Measurements from ENCODE around the gene TEDC2. TPM values are rescaled to one million over a fixed set of nuclear protein-coding genes. Genes with fewer than 3 reads are reported as not detected.

Gene TEDC2
- total RNA-seq, 2 experiments from 2014 or later, result 48.0 to 110 TPM

DNA sequence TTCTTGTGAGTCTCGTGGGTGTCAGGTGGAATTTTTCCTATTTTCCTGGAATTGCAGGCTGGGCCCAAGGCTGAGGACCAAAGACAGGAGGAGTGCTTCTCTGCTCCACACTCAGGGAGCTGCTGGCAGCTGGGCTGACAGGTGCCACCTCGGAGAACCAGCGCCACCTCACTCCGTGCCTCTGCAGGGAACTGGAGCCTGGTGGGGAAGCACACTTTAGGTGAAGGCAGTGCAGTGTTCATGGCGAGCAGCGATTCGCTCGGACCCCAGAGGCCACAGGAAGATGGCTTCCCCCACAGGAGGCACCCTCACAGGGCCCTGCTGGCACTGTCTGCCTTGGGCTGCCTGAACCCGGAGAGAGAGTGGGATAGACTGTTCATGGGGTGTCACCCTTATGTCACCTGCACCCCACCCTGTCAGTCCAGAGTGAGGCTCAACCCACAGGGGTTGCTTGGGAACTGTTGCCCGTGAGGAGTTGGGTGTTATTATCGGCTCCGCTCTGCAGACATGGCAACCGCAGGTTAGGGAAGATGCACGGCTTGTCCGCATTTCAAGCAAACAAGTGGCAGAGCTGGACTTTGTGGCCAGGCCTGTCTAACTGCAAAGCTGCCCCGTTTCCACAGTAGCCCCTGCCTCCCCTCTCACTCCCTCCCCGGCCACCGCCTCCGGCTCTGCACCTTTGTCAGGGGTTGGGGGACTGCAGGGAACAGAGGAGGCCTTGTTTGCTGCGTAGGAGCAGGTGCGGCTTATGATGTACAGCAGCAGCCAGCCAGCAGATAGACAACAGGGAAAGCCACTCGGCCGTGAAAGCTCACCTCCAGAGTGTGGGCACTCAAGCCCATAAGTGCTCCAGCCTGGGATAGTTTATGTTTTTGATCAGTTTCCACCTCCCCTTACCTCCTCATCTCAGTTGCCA is 30.5 kb downstream of the TEDC2 start:
- ChIA-PET POLR2A (no interaction called here), CTCF (ENCODE audit: unreplicated experiment) (no interaction called here)
- no peak overlapping the region for H3K4me2 ChIP-seq (ENCODE audit: low read length)
- no peaks in the 10 kb centered on the region for H3K9me3 ChIP-seq (ENCODE audit: low read length)
- no peak overlapping the region for H2AFZ ChIP-seq (ENCODE audit: low read length)
- H3K36me3 ChIP-seq (ENCODE audit: insufficient read depth, low read length), result peaks cover 17% of the 10 kb centered on the region; the same call in 1 of the 2 replicates
- no peak overlapping the region for H3K27ac ChIP-seq (ENCODE audit: low read depth, low read length, poor library complexity, severe bottlenecking)
- H3K4me1 ChIP-seq (ENCODE audit: insufficient read depth, low read length, poor library complexity, severe bottlenecking), result peaks cover 6% of the 10 kb centered on the region
- intact Hi-C loops (cut with micrococcal nuclease; ENCODE audit: unreplicated experiment), result no loop called here
- H3K79me2 ChIP-seq (ENCODE audit: insufficient read depth, low read depth, low read length), result no peaks in the 10 kb centered on the region
- TF ChIP-seq, protein P1, sequence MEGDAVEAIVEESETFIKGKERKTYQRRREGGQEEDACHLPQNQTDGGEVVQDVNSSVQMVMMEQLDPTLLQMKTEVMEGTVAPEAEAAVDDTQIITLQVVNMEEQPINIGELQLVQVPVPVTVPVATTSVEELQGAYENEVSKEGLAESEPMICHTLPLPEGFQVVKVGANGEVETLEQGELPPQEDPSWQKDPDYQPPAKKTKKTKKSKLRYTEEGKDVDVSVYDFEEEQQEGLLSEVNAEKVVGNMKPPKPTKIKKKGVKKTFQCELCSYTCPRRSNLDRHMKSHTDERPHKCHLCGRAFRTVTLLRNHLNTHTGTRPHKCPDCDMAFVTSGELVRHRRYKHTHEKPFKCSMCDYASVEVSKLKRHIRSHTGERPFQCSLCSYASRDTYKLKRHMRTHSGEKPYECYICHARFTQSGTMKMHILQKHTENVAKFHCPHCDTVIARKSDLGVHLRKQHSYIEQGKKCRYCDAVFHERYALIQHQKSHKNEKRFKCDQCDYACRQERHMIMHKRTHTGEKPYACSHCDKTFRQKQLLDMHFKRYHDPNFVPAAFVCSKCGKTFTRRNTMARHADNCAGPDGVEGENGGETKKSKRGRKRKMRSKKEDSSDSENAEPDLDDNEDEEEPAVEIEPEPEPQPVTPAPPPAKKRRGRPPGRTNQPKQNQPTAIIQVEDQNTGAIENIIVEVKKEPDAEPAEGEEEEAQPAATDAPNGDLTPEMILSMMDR (conservative IDR thresholded peaks at IDR 0.05; ENCODE audit: low read length), result no peak
- no peak for TF ChIP-seq EZH2phosphoT487 (IDR thresholded peaks at IDR 0.05; ENCODE audit: borderline replicate concordance, low read depth, low read length)
- H4K20me1 ChIP-seq (ENCODE audit: insufficient read depth, low read length), result no peaks in the 10 kb centered on the region
- DNase-seq (ENCODE audit: low spot score), result no peak
- BruUV-seq (replicated peaks), result no TSS peak
- no peaks in the 10 kb centered on the region for H3K9me2 ChIP-seq (ENCODE audit: insufficient read depth, low read length)
- no peak overlapping the region for H3K4me3 ChIP-seq (ENCODE audit: low read depth, low read length, poor library complexity, severe bottlenecking)

DNA sequence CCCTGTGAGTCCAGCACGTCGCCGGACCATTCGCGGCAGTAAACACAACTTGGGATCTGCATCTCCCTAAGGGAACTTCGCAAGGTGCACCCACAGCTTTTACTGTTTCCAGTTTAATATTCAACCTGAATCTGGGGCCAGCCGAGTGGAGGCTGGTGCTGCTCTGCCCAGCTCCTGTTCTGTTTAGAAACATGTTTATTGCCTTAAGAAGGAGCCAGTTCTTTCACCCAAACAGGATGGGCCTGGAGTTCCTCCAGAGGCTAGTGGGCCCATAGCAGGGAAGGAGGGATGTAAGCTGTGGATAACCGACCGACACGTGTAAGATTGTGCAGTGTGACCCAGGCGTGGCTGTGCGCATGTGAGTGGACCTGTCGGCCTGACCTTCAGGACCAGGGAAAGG is 32.4 kb downstream of the TEDC2 start:
- Histone ChIP-seq H3K4me3 (ENCODE audit: low read depth, low read length, poor library complexity, severe bottlenecking) (no peak overlapping the region), H3K27ac (ENCODE audit: low read depth, low read length, poor library complexity, severe bottlenecking) (no peak overlapping the region), H4K20me1 (ENCODE audit: insufficient read depth, low read length) (no peaks in the 10 kb centered on the region), H2AFZ (ENCODE audit: low read length) (no peak overlapping the region), H3K4me1 (ENCODE audit: insufficient read depth, low read length, poor library complexity, severe bottlenecking) (no peaks in the 10 kb centered on the region), H3K4me2 (ENCODE audit: low read length) (no peak overlapping the region), H3K36me3 (ENCODE audit: insufficient read depth, low read length) (peaks cover 25% of the 10 kb centered on the region), H3K9me2 (ENCODE audit: insufficient read depth, low read length) (no peaks in the 10 kb centered on the region), H3K79me2 (ENCODE audit: insufficient read depth, low read depth, low read length) (no peaks in the 10 kb centered on the region), H3K9me3 (ENCODE audit: low read length) (no peaks in the 10 kb centered on the region)
- intact Hi-C loops (cut with micrococcal nuclease; ENCODE audit: unreplicated experiment), result no loop called here
- DNase-seq (ENCODE audit: low spot score), result no peak
- CTCF ChIA-PET (ENCODE audit: unreplicated experiment), result no interaction called here
- BruUV-seq (replicated peaks), result no TSS peak
- POLR2A ChIA-PET, result interaction anchor here (0.6 kb wide), 1 partner anchor 262 kb away, joined by 5 read pairs; no protein-coding TSS in a partner anchor
- no peak for TF ChIP-seq EZH2phosphoT487 (IDR thresholded peaks at IDR 0.05; ENCODE audit: borderline replicate concordance, low read depth, low read length)
- TF ChIP-seq, protein P1 (conservative IDR thresholded peaks at IDR 0.05; ENCODE audit: low read length), result no peak

DNA sequence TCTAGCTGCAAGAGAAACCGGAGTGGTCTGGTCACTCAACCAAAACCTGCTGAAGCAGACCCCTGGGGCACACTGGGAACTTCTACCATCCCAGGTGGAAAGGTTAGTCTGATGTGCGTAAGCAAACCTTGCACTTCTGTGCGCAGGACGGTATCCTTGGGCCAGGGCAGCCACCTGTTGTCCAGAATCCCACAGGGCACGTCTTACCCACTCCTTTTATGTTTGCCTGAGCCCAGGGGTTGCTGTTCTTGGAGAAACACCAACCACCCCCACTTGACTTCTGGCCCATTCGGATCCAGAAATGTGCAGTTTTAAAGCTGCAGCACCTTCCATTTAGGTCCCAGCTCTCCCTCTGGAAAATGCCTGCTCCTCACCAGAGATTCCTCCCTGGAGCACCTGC is 33.7 kb downstream of the TEDC2 start:
- POLR2A ChIA-PET, result no interaction called here
- no TSS peak for BruUV-seq (replicated peaks)

More for the DNA sequence above, 33.7 kb downstream of the TEDC2 start:
- intact Hi-C loops (cut with micrococcal nuclease; ENCODE audit: unreplicated experiment), result no loop called here
- TF ChIP-seq, protein P1 (conservative IDR thresholded peaks at IDR 0.05; ENCODE audit: low read length), result no peak
- no peak for TF ChIP-seq EZH2phosphoT487 (IDR thresholded peaks at IDR 0.05; ENCODE audit: borderline replicate concordance, low read depth, low read length)
- CTCF ChIA-PET (ENCODE audit: unreplicated experiment), result no interaction called here
- H3K4me1 ChIP-seq (ENCODE audit: insufficient read depth, low read length, poor library complexity, severe bottlenecking), result no peaks in the 10 kb centered on the region
- H3K9me2 ChIP-seq (ENCODE audit: insufficient read depth, low read length), result no peaks in the 10 kb centered on the region
- no peak overlapping the region for H2AFZ ChIP-seq (ENCODE audit: low read length)
- no peak overlapping the region for H3K27ac ChIP-seq (ENCODE audit: low read depth, low read length, poor library complexity, severe bottlenecking)
- no peak overlapping the region for H3K4me3 ChIP-seq (ENCODE audit: low read depth, low read length, poor library complexity, severe bottlenecking)
- no peak for DNase-seq (ENCODE audit: low spot score)
- H3K9me3 ChIP-seq (ENCODE audit: low read length), result no peaks in the 10 kb centered on the region
- H4K20me1 ChIP-seq (ENCODE audit: insufficient read depth, low read length), result no peaks in the 10 kb centered on the region
- peaks cover 37% of the 10 kb centered on the region for H3K36me3 ChIP-seq (ENCODE audit: insufficient read depth, low read length)
- H3K79me2 ChIP-seq (ENCODE audit: insufficient read depth, low read depth, low read length), result no peaks in the 10 kb centered on the region
- no peak overlapping the region for H3K4me2 ChIP-seq (ENCODE audit: low read length)
